Activated CD8-positive, alpha-beta memory T cell treated with anti-CD3 and anti-CD28 coated beads, Interleukin-2, amount 50 U/mL, for 24 hours (primary cell): ENCODE measurements around the gene NOS1AP.
"Not testable (repeated sequence)": the region's sequence is repeated elsewhere in the genome, so short reads cannot be mapped to it uniquely, and the experiment has no call there.

Experiments used
- DNase-seq: peaks from one replicate; pipeline ENCODE4 v3.0.0-alpha.2; 2020; ENCODE audit errors: extremely low read depth

The NOS1AP gene

DNA sequence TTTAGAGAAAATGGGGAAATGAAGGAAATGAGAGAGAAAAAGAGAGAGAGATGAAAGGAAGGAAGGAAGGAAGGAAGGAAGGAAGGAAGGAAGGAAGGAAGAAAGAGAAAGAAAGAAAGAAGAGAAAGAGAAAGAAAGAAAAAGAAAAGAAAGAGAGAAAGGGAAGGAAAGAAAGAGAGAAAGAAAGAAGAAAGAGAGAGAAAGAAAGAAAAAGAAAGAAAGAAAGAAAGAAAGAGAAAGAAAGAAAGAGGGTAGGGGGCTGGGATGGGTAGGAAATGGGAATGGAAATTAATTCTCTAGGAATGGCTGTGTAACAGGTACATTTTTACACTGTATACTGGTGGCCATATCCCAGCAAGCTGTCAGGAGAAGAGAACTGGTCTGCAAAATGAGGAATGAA lies 346.7 kb downstream of the NOS1AP start:
- no peak for DNase-seq

DNA sequence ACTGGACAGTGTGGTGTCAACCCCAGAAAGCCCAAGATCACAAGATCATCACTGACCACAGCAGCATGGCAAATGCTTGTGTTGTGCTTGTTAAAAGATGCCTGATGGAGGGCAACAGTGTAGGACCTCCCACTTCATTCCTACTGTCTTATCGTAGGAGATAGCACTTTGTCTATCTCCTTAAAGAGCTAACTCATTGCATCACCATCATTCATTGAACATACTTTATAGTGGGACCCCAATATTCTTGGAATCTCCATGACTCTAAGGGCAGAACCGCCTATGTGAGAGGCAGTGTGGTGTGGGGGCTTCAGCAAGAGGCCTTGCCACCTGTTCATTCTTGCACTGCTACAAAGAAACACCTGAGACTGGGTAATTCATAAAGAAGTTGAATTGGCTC lies 347.4 kb downstream of the NOS1AP start:
- no peak for DNase-seq

DNA sequence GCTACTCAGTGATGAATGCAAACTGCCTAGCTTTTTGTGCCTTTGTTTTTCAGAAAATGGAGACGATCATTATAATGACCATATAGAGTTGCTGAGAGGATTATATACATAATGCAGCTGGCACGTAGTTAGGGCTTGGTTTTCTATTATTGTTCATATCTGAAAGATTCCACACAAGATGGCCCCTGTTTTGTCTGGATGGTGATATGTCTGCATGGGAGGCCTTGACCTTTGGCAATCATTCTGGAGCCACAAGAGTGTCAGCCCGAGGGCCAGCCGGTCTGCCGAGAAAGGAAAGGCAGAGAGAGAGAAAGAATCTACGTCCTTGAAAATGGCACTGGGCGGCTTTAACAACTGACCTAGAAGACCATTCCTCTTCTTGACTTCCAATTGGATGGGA lies 348.2 kb downstream of the NOS1AP start:
- DNase-seq = no peak

DNA sequence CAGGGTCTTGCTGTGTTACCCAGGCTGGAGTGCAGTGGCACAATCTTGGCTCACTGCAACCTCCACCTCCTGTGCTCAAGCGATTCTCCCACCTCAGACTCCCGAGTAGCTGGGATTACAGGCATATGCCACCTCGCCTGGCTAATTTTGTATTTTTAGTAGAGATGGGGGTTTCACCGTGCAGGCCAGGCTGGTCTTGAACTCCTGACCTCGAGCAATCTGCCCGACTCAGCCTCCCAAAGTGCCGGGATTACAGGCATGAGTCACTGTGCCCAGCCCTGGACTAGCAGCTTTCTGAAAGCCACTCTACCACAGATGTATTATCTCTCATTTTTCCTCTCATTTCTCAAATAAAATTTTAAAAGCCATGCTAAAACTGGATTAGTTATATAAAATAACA lies 349.1 kb downstream of the NOS1AP start:
- DNase-seq = not testable (repeated sequence)

DNA sequence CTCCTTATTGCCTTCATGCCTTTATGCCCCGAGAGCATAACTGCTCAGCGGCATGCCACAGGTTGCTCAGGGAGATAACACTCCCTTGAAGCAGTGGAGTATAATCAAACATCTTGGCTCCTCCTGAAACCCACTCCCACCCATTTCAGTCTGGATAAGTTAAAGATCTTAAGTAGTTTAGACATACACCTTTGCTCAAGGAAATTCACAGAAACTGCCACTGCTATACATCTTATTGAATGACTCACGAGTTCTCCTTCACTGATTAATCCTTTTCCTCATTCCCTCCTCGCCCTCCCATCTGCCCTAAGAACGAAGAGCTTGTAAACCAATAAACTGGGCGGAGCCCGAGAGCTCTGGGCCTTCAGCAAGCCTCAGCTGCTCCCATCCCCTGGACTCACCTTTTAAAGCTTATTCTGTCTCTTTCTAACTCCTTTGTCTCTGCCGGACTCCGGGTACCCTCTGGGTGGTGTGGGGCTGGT lies 350.0 kb downstream of the NOS1AP start:
- DNase-seq = not testable (repeated sequence)
